ENCODE measurements around the gene MMP2.

Gene MMP2

DNA sequence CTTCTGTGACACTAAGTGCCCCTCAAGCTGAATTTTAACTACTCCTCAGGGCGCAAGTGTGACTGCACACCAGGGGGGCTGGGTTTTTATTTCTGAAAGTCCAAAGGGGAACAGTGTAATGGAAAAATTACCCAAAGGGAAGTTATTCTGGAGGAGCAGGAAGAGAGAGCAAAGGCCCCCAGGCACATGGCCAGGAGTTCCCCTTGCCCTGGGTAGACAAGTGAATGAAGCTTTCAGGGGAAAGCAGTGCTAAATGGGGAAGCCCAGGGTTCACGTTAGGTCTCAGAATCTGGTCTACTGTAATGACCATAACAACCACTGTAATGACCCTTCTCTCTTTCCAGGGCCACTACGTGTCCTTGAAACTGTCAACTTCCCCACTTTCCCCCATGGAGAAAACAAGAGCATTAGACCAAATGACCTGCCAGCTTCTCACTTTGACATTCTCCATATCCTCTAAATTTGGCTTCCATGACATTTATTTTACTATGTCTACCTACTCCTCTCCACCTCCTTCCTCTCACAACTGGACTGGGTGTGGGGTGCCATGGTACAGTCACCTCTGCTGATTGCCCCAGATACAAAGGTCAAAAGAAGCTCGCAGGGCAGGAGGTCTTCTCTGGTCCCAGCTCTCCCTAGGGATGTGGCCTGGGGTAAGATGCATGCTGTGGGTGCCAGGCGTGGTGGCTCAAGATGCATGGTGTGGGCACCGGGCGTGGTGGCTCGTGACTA, 34.1 kb upstream of the MMP2 start:
- H3K9me3 ChIP-seq (ENCODE audit: control insufficient read depth, insufficient read depth, low read length) = no peaks in the 10 kb centered on the region
- no peaks in the 10 kb centered on the region for H3K36me3 ChIP-seq (ENCODE audit: control insufficient read depth, insufficient read depth, low read length)
- no peak for DNase-seq (ENCODE audit: low read depth, low spot score)
- H3K4me1 ChIP-seq (ENCODE audit: control insufficient read depth, insufficient read depth, low read length) = no peaks in the 10 kb centered on the region
- no peaks in the 10 kb centered on the region for H3K27me3 ChIP-seq (ENCODE audit: control insufficient read depth, insufficient read depth, low read length)
- no peak overlapping the region for H3K4me3 ChIP-seq (ENCODE audit: low read length)
- no peak overlapping the region for H3K27ac ChIP-seq (ENCODE audit: low read length)
- WGBS (ENCODE audit: insufficient coverage, insufficient read length) = no CpG with 5 or more reads among the region's 8 CpGs

DNA sequence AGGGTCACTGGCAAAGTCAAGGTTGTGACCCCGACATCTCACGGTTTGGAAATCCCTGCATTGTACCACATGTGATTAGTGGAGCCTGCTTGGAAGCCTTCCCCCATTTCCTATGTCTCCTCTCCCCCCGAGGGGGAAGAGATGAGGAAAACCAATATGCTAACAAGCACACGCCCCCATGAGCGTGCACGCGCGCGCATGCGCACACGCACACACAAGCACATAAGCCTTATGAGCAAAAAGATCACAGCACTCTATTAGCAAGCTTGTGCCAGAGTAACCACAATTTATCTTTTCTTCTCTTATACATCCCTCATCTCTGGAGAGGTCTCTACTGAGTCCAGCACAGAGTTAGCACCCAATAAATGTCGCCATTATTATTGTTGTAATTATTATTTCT, 31.8 kb upstream of the MMP2 start:
- DNase-seq (ENCODE audit: low read depth, low spot score) = no peak
- H3K4me3 ChIP-seq (ENCODE audit: low read length) = no peak overlapping the region
- H3K27me3 ChIP-seq (ENCODE audit: control insufficient read depth, insufficient read depth, low read length) = no peaks in the 10 kb centered on the region
- no peaks in the 10 kb centered on the region for H3K4me1 ChIP-seq (ENCODE audit: control insufficient read depth, insufficient read depth, low read length)
- no peaks in the 10 kb centered on the region for H3K9me3 ChIP-seq (ENCODE audit: control insufficient read depth, insufficient read depth, low read length)
- H3K27ac ChIP-seq (ENCODE audit: low read length) = no peak overlapping the region
- no peaks in the 10 kb centered on the region for H3K36me3 ChIP-seq (ENCODE audit: control insufficient read depth, insufficient read depth, low read length)
- WGBS (ENCODE audit: insufficient coverage, insufficient read length) = no CpG with 5 or more reads among the region's 12 CpGs

DNA sequence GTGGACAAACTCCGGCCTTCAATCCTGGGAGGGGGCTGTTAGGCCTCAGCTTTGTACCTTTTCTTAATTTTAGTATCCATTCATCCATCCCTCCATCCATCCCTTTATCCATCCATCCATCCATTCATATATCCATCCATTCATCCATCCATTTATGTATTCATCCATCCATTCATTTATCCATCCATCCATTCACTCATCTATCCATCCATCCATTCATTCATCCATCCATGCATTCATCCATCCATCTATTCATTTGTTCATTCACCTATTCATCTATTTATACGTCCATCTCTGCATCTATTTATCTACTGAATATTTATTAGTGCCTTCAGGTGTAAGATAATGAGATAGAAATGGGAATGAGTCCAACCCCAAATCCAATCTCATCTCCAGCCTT, 26.0 kb upstream of the MMP2 start:
- Histone ChIP-seq H3K27ac (ENCODE audit: low read length) (no peak overlapping the region), H3K36me3 (ENCODE audit: control insufficient read depth, insufficient read depth, low read length) (no peaks in the 10 kb centered on the region), H3K9me3 (ENCODE audit: control insufficient read depth, insufficient read depth, low read length) (no peaks in the 10 kb centered on the region), H3K27me3 (ENCODE audit: control insufficient read depth, insufficient read depth, low read length) (no peaks in the 10 kb centered on the region), H3K4me3 (ENCODE audit: low read length) (no peak overlapping the region), H3K4me1 (ENCODE audit: control insufficient read depth, insufficient read depth, low read length) (no peaks in the 10 kb centered on the region)
- no CpG with 5 or more reads among the region's 2 CpGs for WGBS (ENCODE audit: insufficient coverage, insufficient read length)
- DNase-seq (ENCODE audit: low read depth, low spot score) = no peak

DNA sequence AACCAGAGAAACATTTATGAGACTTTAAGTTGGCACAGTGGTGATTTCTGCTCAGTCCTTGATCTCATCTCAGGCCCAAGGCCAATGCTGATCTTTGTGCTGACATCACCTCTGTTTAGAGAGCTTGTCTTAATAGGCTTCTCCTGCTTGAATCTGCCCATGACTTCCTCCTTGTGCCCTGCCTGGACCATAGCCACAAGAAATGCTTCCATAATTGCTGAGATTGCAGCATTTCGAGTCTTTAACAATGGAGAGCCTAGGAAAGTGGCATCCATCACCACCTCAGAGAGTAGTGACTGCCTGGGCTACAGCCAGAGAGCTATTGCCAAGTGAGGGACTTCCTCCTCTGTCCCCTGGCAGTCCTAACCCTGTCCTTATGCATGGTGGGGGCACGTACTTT, 25.1 kb upstream of the MMP2 start:
- H3K27me3 ChIP-seq (ENCODE audit: control insufficient read depth, insufficient read depth, low read length) = no peaks in the 10 kb centered on the region
- WGBS (ENCODE audit: insufficient coverage, insufficient read length) = no CpG with 5 or more reads among the region's 2 CpGs
- no peaks in the 10 kb centered on the region for H3K4me1 ChIP-seq (ENCODE audit: control insufficient read depth, insufficient read depth, low read length)
- H3K27ac ChIP-seq (ENCODE audit: low read length) = no peak overlapping the region
- H3K4me3 ChIP-seq (ENCODE audit: low read length) = no peak overlapping the region
- no peaks in the 10 kb centered on the region for H3K36me3 ChIP-seq (ENCODE audit: control insufficient read depth, insufficient read depth, low read length)
- DNase-seq (ENCODE audit: low read depth, low spot score) = no peak
- no peaks in the 10 kb centered on the region for H3K9me3 ChIP-seq (ENCODE audit: control insufficient read depth, insufficient read depth, low read length)

DNA sequence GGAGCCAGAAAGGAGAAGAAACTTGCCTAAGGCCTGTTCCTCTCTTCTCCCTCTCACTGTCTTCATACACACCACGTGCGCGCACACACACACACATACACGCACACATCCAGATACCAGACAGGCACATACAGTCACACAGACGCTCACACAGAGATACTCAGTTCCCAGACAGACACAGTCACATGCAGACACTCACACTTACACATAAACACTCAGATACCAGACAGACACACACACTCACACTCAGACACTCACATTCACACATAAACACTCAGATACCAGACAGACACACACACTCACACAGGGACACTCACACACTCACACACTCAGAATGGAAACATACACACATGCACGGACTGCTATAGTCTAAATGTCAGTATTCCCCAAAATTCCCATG, 24.1 kb upstream of the MMP2 start:
- H3K4me1 ChIP-seq (ENCODE audit: control insufficient read depth, insufficient read depth, low read length) = no peaks in the 10 kb centered on the region
- no peaks in the 10 kb centered on the region for H3K27me3 ChIP-seq (ENCODE audit: control insufficient read depth, insufficient read depth, low read length)
- H3K4me3 ChIP-seq (ENCODE audit: low read length) = no peak overlapping the region
- no peak overlapping the region for H3K27ac ChIP-seq (ENCODE audit: low read length)
- H3K36me3 ChIP-seq (ENCODE audit: control insufficient read depth, insufficient read depth, low read length) = no peaks in the 10 kb centered on the region
- WGBS (ENCODE audit: insufficient coverage, insufficient read length) = no CpG with 5 or more reads among the region's 6 CpGs
- no peaks in the 10 kb centered on the region for H3K9me3 ChIP-seq (ENCODE audit: control insufficient read depth, insufficient read depth, low read length)
- DNase-seq (ENCODE audit: low read depth, low spot score) = no peak

DNA sequence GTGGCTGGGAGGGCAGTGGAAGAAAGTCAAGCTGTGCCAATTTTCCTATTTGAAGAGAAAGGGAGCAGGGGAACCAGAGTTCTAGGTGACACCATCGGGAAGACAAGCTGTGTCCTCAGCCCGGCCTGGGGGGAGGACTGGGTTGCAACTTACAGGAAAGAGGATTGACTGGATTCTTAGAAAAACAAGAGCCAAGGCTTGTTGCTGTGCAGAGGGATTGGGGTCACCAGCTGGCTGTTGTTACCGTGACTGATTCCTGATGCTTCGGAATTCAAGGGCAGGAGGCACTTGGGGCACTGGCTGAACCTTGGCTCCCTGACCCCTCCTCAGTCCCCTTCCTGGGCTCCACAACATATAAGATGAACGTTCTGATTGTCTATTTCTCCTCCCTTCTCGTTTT, 16.8 kb upstream of the MMP2 start:
- Histone ChIP-seq H3K9me3 (ENCODE audit: control insufficient read depth, insufficient read depth, low read length) (no peaks in the 10 kb centered on the region), H3K27ac (ENCODE audit: low read length) (no peak overlapping the region)
- WGBS (ENCODE audit: insufficient coverage, insufficient read length) = no CpG with 5 or more reads among the region's 6 CpGs

DNA sequence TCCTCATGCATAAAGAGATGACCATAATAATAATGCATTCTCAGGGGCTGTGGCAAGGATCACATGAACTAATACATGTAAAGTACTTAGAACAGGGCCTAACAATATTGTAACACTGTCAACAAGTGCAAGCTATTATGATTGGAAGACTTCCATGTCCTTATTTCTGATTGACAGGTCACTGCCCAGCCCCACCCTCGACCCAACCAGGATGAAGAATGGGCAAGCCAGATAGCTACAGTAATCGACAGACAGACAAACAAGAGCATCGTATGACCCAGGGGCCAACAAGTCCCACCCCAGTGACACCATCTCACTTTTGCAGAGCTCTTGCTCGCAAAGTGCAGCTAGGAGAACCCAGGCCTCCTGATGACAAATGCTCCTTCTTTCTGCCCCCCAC, 14.6 kb upstream of the MMP2 start:
- no peak for DNase-seq (ENCODE audit: low read depth, low spot score)
- Histone ChIP-seq H3K9me3 (ENCODE audit: control insufficient read depth, insufficient read depth, low read length) (no peaks in the 10 kb centered on the region), H3K27me3 (ENCODE audit: control insufficient read depth, insufficient read depth, low read length) (no peaks in the 10 kb centered on the region), H3K4me3 (ENCODE audit: low read length) (no peak overlapping the region), H3K36me3 (ENCODE audit: control insufficient read depth, insufficient read depth, low read length) (no peaks in the 10 kb centered on the region), H3K4me1 (ENCODE audit: control insufficient read depth, insufficient read depth, low read length) (no peaks in the 10 kb centered on the region), H3K27ac (ENCODE audit: low read length) (no peak overlapping the region)
- no CpG with 5 or more reads among the region's 4 CpGs for WGBS (ENCODE audit: insufficient coverage, insufficient read length)

More for the DNA sequence above, 16.8 kb upstream of the MMP2 start:
- Histone ChIP-seq H3K4me3 (ENCODE audit: low read length) (no peak overlapping the region), H3K27me3 (ENCODE audit: control insufficient read depth, insufficient read depth, low read length) (no peaks in the 10 kb centered on the region), H3K36me3 (ENCODE audit: control insufficient read depth, insufficient read depth, low read length) (no peaks in the 10 kb centered on the region), H3K4me1 (ENCODE audit: control insufficient read depth, insufficient read depth, low read length) (no peaks in the 10 kb centered on the region)
- no peak for DNase-seq (ENCODE audit: low read depth, low spot score)

DNA sequence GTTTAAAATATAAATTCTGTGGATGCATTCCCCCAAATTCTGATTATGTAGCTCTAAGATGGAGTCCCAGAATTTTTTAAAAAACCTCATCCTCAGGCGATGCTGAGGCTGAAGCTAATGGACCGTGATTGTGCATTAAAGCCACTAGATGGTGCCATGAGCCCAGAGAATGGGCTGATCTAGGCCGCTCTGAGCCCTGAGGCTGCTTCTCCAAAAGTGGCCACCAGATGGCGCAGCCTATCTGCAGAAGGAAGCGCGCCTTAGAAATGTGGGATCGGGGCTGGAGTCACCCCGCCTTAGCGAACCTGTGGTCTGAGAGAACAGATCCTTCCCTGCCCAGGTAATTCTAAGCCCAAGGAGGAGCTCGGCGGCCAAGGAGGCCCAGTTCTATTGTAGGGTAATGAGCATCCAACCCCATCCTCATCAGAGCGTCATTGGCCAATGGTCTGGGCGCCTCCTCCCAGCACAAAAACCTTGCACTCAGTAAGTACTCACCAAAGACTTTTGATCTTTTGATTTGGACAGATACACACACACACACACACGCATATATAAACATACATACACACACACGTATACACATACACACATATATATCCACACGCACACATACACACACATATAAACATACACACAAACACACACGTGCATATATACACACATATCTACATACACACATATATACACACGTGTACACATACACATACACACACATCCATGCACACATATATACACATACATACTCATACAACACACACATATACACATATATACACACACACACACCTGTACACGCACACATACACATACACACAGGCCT, 13.7 kb upstream of the MMP2 start:
- Histone ChIP-seq H3K27ac (ENCODE audit: low read length) (no peak overlapping the region), H3K27me3 (ENCODE audit: control insufficient read depth, insufficient read depth, low read length) (no peaks in the 10 kb centered on the region), H3K9me3 (ENCODE audit: control insufficient read depth, insufficient read depth, low read length) (no peaks in the 10 kb centered on the region), H3K4me1 (ENCODE audit: control insufficient read depth, insufficient read depth, low read length) (no peaks in the 10 kb centered on the region), H3K36me3 (ENCODE audit: control insufficient read depth, insufficient read depth, low read length) (no peaks in the 10 kb centered on the region), H3K4me3 (ENCODE audit: low read length) (no peak overlapping the region)
- DNase-seq (ENCODE audit: low read depth, low spot score) = peak; percentile 82
- 100% methylated on average over 4 of the region's 19 CpGs for WGBS (ENCODE audit: insufficient coverage, insufficient read length)

DNA sequence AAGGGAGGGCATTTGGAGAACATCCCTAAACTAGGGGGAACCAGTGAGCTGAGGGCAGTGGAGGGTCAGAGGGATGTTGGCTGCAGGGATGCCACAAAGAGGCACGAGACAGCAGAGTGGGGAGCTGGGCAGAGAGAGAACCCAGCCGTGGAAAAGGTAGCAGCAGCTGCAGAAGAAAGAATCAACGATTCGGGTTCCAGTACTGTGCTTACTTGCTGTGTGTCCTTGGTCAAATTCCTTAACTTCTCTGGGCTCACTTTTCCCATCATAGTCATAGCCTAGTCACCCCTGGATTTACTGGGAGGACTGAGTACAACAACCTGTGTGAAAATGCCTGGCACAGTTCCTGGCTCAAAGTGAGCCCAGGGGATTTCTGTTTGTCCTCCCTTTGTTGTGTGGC, 12.8 kb upstream of the MMP2 start:
- Histone ChIP-seq H3K27me3 (ENCODE audit: control insufficient read depth, insufficient read depth, low read length) (no peaks in the 10 kb centered on the region), H3K4me1 (ENCODE audit: control insufficient read depth, insufficient read depth, low read length) (peaks cover 2% of the 10 kb centered on the region)
- no CpG with 5 or more reads among the region's 4 CpGs for WGBS (ENCODE audit: insufficient coverage, insufficient read length)

DNA sequence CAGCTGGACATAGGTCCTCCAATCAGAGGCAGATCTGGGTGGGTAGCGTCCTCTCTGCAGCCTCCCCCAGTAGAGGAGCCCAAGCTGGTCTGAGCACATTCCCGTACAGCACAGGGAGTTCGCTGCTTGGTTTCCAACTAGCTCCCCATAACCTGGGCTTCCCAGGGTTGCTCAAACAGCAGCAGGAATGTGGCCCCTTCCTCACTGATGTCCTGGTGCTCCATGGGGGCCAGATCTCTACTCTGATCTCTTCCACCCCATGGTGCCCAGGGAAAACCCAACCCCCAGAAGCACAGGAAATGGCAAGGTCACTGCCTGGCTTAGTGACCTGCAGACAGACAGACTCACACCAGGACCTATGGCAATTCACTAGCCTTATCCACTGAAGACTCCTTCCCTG, 11.1 kb upstream of the MMP2 start:
- WGBS (ENCODE audit: insufficient coverage, insufficient read length) = no CpG with 5 or more reads among the region's 3 CpGs
- Histone ChIP-seq H3K4me3 (ENCODE audit: low read length) (no peak overlapping the region), H3K27ac (ENCODE audit: low read length) (no peak overlapping the region), H3K4me1 (ENCODE audit: control insufficient read depth, insufficient read depth, low read length) (peaks cover 2% of the 10 kb centered on the region), H3K36me3 (ENCODE audit: control insufficient read depth, insufficient read depth, low read length) (no peaks in the 10 kb centered on the region), H3K27me3 (ENCODE audit: control insufficient read depth, insufficient read depth, low read length) (no peaks in the 10 kb centered on the region), H3K9me3 (ENCODE audit: control insufficient read depth, insufficient read depth, low read length) (no peaks in the 10 kb centered on the region)
- DNase-seq (ENCODE audit: low read depth, low spot score) = no peak

More for the DNA sequence above, 12.8 kb upstream of the MMP2 start:
- DNase-seq (ENCODE audit: low read depth, low spot score) = no peak
- Histone ChIP-seq H3K27ac (ENCODE audit: low read length) (no peak overlapping the region), H3K36me3 (ENCODE audit: control insufficient read depth, insufficient read depth, low read length) (no peaks in the 10 kb centered on the region), H3K4me3 (ENCODE audit: low read length) (no peak overlapping the region), H3K9me3 (ENCODE audit: control insufficient read depth, insufficient read depth, low read length) (no peaks in the 10 kb centered on the region)
